GM12878 (cell line): ENCODE data around the gene POU2F3. TPM values are rescaled to one million over a fixed set of nuclear protein-coding genes. Genes with fewer than 3 reads are reported as not detected.

ENCODE experiments used
- ATAC-seq: fragments of 200-7000 bp; cut with Tn5 transposase; 3 replicates; pipeline ENCODE4 v1.9.1; 2020; ENCODE audit warnings: mild to moderate bottlenecking, moderate library complexity
- BruUV-seq: library from RNA; stranded (reverse); fragments of 400-500 nt; replicated peaks from 2 replicates; lab custom pipeline; 2021; lab: Mats Ljungman, UMichigan
- CTCF ChIA-PET: fragments of 300-600 bp; sonication (Branson Sonifier 250); formaldehyde crosslinking; extraction: SDS; loops from one replicate; lab custom pipeline; 2021; ENCODE audit warnings: inconsistent platforms; lab: Yijun Ruan, JAX
- POLR2A ChIA-PET: fragments of 350-600 bp; formaldehyde crosslinking; extraction: SDS; loops from one replicate; lab custom pipeline; 2021; ENCODE audit warnings: inconsistent platforms; lab: Charles Lee
- RAD21 ChIA-PET: fragments of 300-600 bp; sonication (Branson Sonifier 250); formaldehyde crosslinking; loops from one replicate; lab custom pipeline; 2023; ENCODE audit warnings: antibody characterized with exemption; ENCODE audit not compliant: unreplicated experiment; lab: Charles Lee
- SMC1A ChIA-PET: fragments of 300-600 bp; sonication (Branson Sonifier 250); formaldehyde crosslinking; loops from one replicate; lab custom pipeline; 2023; ENCODE audit not compliant: unreplicated experiment, uncharacterized antibody; lab: Charles Lee
- DNase-seq: peaks from one replicate; pipeline ENCODE4 v3.0.0-alpha.2; 2011; ENCODE audit warnings: low read depth, low spot score
- FAIRE-seq: peaks from 3 replicates; lab custom pipeline; 2011; peaks lifted over from hg19 to GRCh38; lab: Jason Lieb, UNC
- H2AFZ ChIP-seq: 2 replicates; pipeline ENCODE4 v1.6.0; 2011; ENCODE audit warnings: low read depth, low read length, control low read depth; ENCODE audit not compliant: control insufficient read depth
- H3K27ac ChIP-seq: 2 replicates; pipeline ENCODE4 v1.5.1; 2011; ENCODE audit warnings: control low read depth; ENCODE audit not compliant: control insufficient read depth, insufficient read depth
- H3K27me3 ChIP-seq, 2 experiments: replicated peaks in 1 of 2; 2 replicates each; pipeline versions ENCODE4 v1.6.0 to v1.6.1; 2011; ENCODE audit warnings: low read length in 1 of 2; ENCODE audit not compliant: control insufficient read depth in 2 of 2, insufficient read depth in 2 of 2
- H3K36me3 ChIP-seq, 2 experiments: 2 replicates each; pipeline ENCODE4 v1.5.1; 2011; ENCODE audit warnings: low read length in 1 of 2; ENCODE audit not compliant: control insufficient read depth in 2 of 2, insufficient read depth in 2 of 2
- H3K4me1 ChIP-seq: 2 replicates; pipeline ENCODE4 v1.6.1; 2011; ENCODE audit warnings: mild to moderate bottlenecking, low read length, moderate library complexity, mixed read lengths; ENCODE audit not compliant: control insufficient read depth, insufficient read depth
- H3K4me2 ChIP-seq: 2 replicates; pipeline ENCODE4 v1.6.0; 2011; ENCODE audit warnings: control low read depth; ENCODE audit not compliant: control insufficient read depth, insufficient read depth
- H3K4me3 ChIP-seq: fragments of 200-600 bp; sonication (generic); 2 replicates; pipeline ENCODE4 v1.5.1; 2016
- H3K79me2 ChIP-seq: 2 replicates; pipeline ENCODE4 v1.6.0; 2011; ENCODE audit warnings: low read length; ENCODE audit not compliant: control insufficient read depth, insufficient read depth
- H3K9ac ChIP-seq: 2 replicates; pipeline ENCODE4 v1.8.0; 2011; ENCODE audit warnings: low read length, control low read depth, mixed read lengths; ENCODE audit not compliant: control insufficient read depth, insufficient read depth
- H3K9me3 ChIP-seq: replicated peaks from 3 replicates; pipeline ENCODE4 v1.5.1; 2011; ENCODE audit warnings: mild to moderate bottlenecking, low read length; ENCODE audit not compliant: control insufficient read depth, insufficient read depth
- H4K20me1 ChIP-seq: 2 replicates; pipeline ENCODE4 v1.6.0; 2011; ENCODE audit not compliant: control insufficient read depth, insufficient read depth
- CHD2 ChIP-seq: IDR thresholded peaks from 2 replicates; pipeline ENCODE4 v1.6.1; 2011; ENCODE audit warnings: low read depth, low read length, improper control_type of control experiment, borderline replicate concordance
- EZH2 ChIP-seq: IDR thresholded peaks from 2 replicates; pipeline ENCODE4 v1.6.1; 2012; ENCODE audit warnings: low read depth, mild to moderate bottlenecking, control low read depth, inconsistent platforms, low read length, borderline replicate concordance; ENCODE audit not compliant: control insufficient read depth
- NBN ChIP-seq: fragments of 450-650 bp; IDR thresholded peaks from 2 replicates; pipeline ENCODE4 v1.6.1; 2016
- NKRF ChIP-seq: fragments of 450-650 bp; conservative IDR thresholded peaks from 2 replicates; pipeline ENCODE4 v1.6.1; 2017; ENCODE audit warnings: mild to moderate bottlenecking, moderate library complexity
- PAX5 ChIP-seq: IDR thresholded peaks from 2 replicates; pipeline ENCODE4 v1.6.1; 2011; ENCODE audit warnings: low read depth, low read length, borderline replicate concordance
- POLR2AphosphoS5 ChIP-seq: IDR thresholded peaks from 2 replicates; pipeline ENCODE4 v1.6.1; 2011; ENCODE audit warnings: mild to moderate bottlenecking, low read length, inconsistent platforms
- RFX5 ChIP-seq: IDR thresholded peaks from 2 replicates; pipeline ENCODE4 v1.6.1; 2011; ENCODE audit warnings: low read depth, low read length, improper control_type of control experiment
- WRNIP1 ChIP-seq: IDR thresholded peaks from 2 replicates; pipeline ENCODE4 v1.6.1; 2011; ENCODE audit warnings: low read depth, low read length, improper control_type of control experiment, borderline replicate concordance
- ZBTB33 ChIP-seq: fragments of 450-650 bp; IDR thresholded peaks from 2 replicates; pipeline ENCODE4 v1.6.1; 2017; ENCODE audit warnings: mild to moderate bottlenecking
- WGBS: methylation state at CpG from one replicate; pipeline ENCODE4 v1.1.6; 2016; ENCODE audit warnings: low lambda C conversion rate; ENCODE audit not compliant: insufficient replicate concordance, insufficient coverage; ENCODE audit errors: missing lambda C conversion rate; 5-methylcytosine and 5-hydroxymethylcytosine counted together
- in situ Hi-C: fragments of 300-500 bp; cut with MboI; formaldehyde crosslinking; loops from 9 replicates; pipeline ENCODE4 v1.14.3; 2018; ENCODE audit warnings: mixed read lengths
- intact Hi-C: fragments of 100-400 bp; cut with micrococcal nuclease; formaldehyde crosslinking; loops from one replicate; pipeline ENCODE4 v1.14.2; 2022; ENCODE audit not compliant: unreplicated experiment
- polyA plus RNA-seq, 11 experiments: library from polyadenylated mRNA; depleted of rRNA in 4 of 11; unstranded in 6 of 11; stranded (reverse) in 5 of 11; fragments of >200 nt; fragmentation: Nextera tagmentation in 4 of 11; fragmentation: Illumina TruSeq in 1 of 11; extraction: Ambion mirVana in 4 of 11; extraction: Trizol in 1 of 11; gene quantifications; 1 replicate in 1 of 11; 2 replicates in 10 of 11; pipeline versions ENCODE4 v1.2.1 to v1.2.3, GENCODE V29; 2011 to 2016; ENCODE audit warnings: inconsistent platforms in 2 of 11, missing spikeins in 2 of 11, low read depth in 1 of 11
- total RNA-seq, 4 experiments: library from RNA; depleted of rRNA in 3 of 4; stranded (reverse); fragments of >200 nt in 3 of 4; fragmentation: Illumina TruSeq in 1 of 4; extraction: Trizol in 1 of 4; gene quantifications; 2 replicates each; pipeline versions ENCODE4 v1.2.1 to v1.2.3, GENCODE V29; 2013 to 2021
- TF ChIP-seq, protein P1 (sequence below): IDR thresholded peaks from 2 replicates; pipeline ENCODE4 v1.6.1; 2012; ENCODE audit warnings: mild to moderate bottlenecking, low read depth, low read length

Gene POU2F3
- total and polyA plus RNA-seq, 10 of the 15 experiments (the other 5 are each of a cell fraction or from before 2014, with no cell fraction given) = 0.09 to 4.4 (median 0.33) TPM

DNA sequence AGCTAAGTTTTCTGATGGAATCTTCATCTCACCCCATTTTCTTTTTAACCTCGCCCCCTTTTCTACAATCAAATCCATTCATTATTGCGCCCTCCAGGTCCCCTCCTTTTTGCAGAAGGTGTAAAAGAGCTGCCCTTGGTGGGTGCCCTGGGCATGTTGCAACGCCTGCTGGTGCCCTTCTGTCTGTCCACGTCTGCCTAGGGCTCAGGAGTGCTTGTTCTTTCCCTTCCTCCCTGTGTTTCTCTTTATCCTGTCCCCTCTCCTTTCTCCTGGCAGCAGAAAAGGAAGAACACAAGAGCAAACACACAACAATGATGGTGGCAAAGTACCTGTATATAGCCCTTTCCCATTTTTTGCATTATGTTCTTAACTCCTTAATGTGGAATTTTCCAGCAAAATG lies 79.0 kb downstream of the POU2F3 start:
- BruUV-seq = no TSS peak
- no peaks in the 10 kb centered on the region for H3K79me2 ChIP-seq
- no peak overlapping the region for H3K9ac ChIP-seq
- no peaks in the 10 kb centered on the region for H4K20me1 ChIP-seq
- H3K9me3 ChIP-seq = no peaks in the 10 kb centered on the region
- no peak overlapping the region for H3K27ac ChIP-seq
- peaks cover 0 to 2% of the 10 kb centered on the region in 2 experiments; a peak in 2 of 4 replicates for H3K27me3 ChIP-seq
- TF ChIP-seq EZH2 (no peak), PAX5 (no peak), WRNIP1 (no peak), RFX5 (no peak), NKRF (no peak), CHD2 (no peak), NBN (no peak), ZBTB33 (no peak), POLR2AphosphoS5 (no peak)
- TF ChIP-seq, protein P1, sequence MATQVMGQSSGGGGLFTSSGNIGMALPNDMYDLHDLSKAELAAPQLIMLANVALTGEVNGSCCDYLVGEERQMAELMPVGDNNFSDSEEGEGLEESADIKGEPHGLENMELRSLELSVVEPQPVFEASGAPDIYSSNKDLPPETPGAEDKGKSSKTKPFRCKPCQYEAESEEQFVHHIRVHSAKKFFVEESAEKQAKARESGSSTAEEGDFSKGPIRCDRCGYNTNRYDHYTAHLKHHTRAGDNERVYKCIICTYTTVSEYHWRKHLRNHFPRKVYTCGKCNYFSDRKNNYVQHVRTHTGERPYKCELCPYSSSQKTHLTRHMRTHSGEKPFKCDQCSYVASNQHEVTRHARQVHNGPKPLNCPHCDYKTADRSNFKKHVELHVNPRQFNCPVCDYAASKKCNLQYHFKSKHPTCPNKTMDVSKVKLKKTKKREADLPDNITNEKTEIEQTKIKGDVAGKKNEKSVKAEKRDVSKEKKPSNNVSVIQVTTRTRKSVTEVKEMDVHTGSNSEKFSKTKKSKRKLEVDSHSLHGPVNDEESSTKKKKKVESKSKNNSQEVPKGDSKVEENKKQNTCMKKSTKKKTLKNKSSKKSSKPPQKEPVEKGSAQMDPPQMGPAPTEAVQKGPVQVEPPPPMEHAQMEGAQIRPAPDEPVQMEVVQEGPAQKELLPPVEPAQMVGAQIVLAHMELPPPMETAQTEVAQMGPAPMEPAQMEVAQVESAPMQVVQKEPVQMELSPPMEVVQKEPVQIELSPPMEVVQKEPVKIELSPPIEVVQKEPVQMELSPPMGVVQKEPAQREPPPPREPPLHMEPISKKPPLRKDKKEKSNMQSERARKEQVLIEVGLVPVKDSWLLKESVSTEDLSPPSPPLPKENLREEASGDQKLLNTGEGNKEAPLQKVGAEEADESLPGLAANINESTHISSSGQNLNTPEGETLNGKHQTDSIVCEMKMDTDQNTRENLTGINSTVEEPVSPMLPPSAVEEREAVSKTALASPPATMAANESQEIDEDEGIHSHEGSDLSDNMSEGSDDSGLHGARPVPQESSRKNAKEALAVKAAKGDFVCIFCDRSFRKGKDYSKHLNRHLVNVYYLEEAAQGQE = no peak
- CTCF ChIA-PET = interaction anchor here (1.5 kb wide), 1 partner anchor 82 kb away, joined by 4 read pairs; no protein-coding TSS in a partner anchor
- H3K36me3 ChIP-seq = no peaks in the 10 kb centered on the region
- intact Hi-C loops = no loop called here
- FAIRE-seq (no peak), ATAC-seq (no peak), DNase-seq (no peak)
- H3K4me2 ChIP-seq = no peak overlapping the region
- SMC1A ChIA-PET = interaction anchor here (1.8 kb wide), 1 partner anchor 18 kb away, joined by 7 read pairs; no protein-coding TSS in a partner anchor
- H3K4me1 ChIP-seq = no peaks in the 10 kb centered on the region
- no peak overlapping the region for H2AFZ ChIP-seq
- POLR2A ChIA-PET = no interaction called here
- in situ Hi-C loops = no loop called here
- whole genome bisulfite sequencing = 20% methylated on average over 4 of the region's 4 CpGs
- H3K4me3 ChIP-seq = no peak overlapping the region
- RAD21 ChIA-PET = no interaction called here
